Ovary (tissue), 9 donors: Measurements from ENCODE around the gene NAV2. TPM values are rescaled to one million over a fixed set of nuclear protein-coding genes. Genes with fewer than 3 reads are reported as not detected.

Source experiments
- DNase-seq, 5 donors: peaks; one replicate each; pipeline ENCODE4 v3.0.0-alpha.2; 2019 to 2020
- H3K27ac ChIP-seq, 2 donors: fragments of 200-600 bp; one replicate each; pipeline versions ENCODE4 v1.5.1 to v1.8.0; 2019 to 2022
- H3K27me3 ChIP-seq: fragments of 200-600 bp; one replicate; pipeline ENCODE4 v1.8.0; 2022
- H3K36me3 ChIP-seq: fragments of 200-600 bp; sonication (generic); one replicate; pipeline ENCODE4 v1.5.1; 2019
- H3K4me1 ChIP-seq: one replicate; pipeline ENCODE4 v1.8.1; 2013; ENCODE audit warnings: mild to moderate bottlenecking, moderate library complexity; ENCODE audit not compliant: insufficient read depth
- H3K4me3 ChIP-seq: fragments of 200-600 bp; sonication (generic); one replicate; pipeline ENCODE4 v1.5.1; 2017
- H3K9me3 ChIP-seq, 2 donors: fragments of 200-600 bp in 1 of 2; sonication (generic) in 1 of 2; one replicate each; pipeline versions ENCODE4 v1.5.1 to v1.8.1; 2013 to 2019; ENCODE audit warnings: mild to moderate bottlenecking in 1 of 2, moderate library complexity in 1 of 2
- CTCF ChIP-seq, 3 donors: fragments of 450-650 bp in 2 of 3; fragments of 200-600 bp in 1 of 3; IDR thresholded peaks; one replicate each; pipeline versions ENCODE4 v1.5.1 to v1.8.0; 2016 to 2022; ENCODE audit warnings: antibody characterized with exemption in 3 of 3, mild to moderate bottlenecking in 1 of 3
- EP300 ChIP-seq: sonication (generic); formaldehyde crosslinking; IDR thresholded peaks from one replicate; pipeline ENCODE4 v1.6.1; 2017; ENCODE audit warnings: antibody characterized with exemption
- POLR2A ChIP-seq: fragments of 450-650 bp; IDR thresholded peaks from one replicate; pipeline ENCODE4 v1.6.1; 2017; ENCODE audit warnings: antibody characterized with exemption, mild to moderate bottlenecking, moderate library complexity
- WGBS, 3 donors: extraction: QIAGEN DNeasy Blood & Tissue Kit in 1 of 3; methylation state at CpG; one replicate each; pipeline versions ENCODE4 v1.1.5 to v1.1.7; 2013 to 2017; 5-methylcytosine and 5-hydroxymethylcytosine counted together
- intact Hi-C, 4 donors: fragments of 100-400 bp; cut with DNase I; formaldehyde crosslinking; loops; one replicate each; pipeline versions ENCODE4 v1.11.0 to v1.15.1; 2022 to 2023
- polyA plus RNA-seq, 2 donors: library from polyadenylated mRNA; stranded (reverse); fragments of 200-250 nt in 1 of 2; fragments of 350-450 nt in 1 of 2; fragmentation: Illumina TruSeq in 1 of 2; extraction: RNeasy Lipid Tissue Mini Kit (QIAGEN cat#74804) in 1 of 2; gene quantifications; one replicate each; pipeline ENCODE4 v1.2.3, GENCODE V29; 2013 to 2014
- total RNA-seq, 7 donors: library from RNA; depleted of rRNA in 2 of 7; stranded (reverse); fragments of >200 nt in 2 of 7; fragmentation: NEBNext Ultra II Directional in 3 of 7; extraction: Animal tissue kit (Norgen Biotek cat#: 25700) in 3 of 7; gene quantifications; one replicate each; pipeline versions ENCODE4 v1.1.0 to v1.2.4, GENCODE V29; 2016 to 2023
- donor health status: DM: no; HTN: no; CAD: no; lungs with moderate emphysema.
- donor health status: DM: no; HTN: no; CAD: no.
- donor health status: Bipolar disorder and iron deficiency.
- donor health status: DM: yes; HTN: yes; CAD: no.
- donor health status: DM: no; HTN: no; CAD: no.
- donor health status: DM: yes; HTN: yes; CAD: no.

The NAV2 gene
- total and polyA plus RNA-seq, 9 donors = 2.9 to 14.1 (median 7.8) TPM

- no peaks in the 10 kb centered on the region for H3K27me3 ChIP-seq
- TF ChIP-seq EP300 (no peak), CTCF (IDR thresholded peaks at IDR 0.05) (no peak), POLR2A (no peak)
- H3K4me3 ChIP-seq = no peak overlapping the region
- no peak for DNase-seq
- intact Hi-C loops = loop anchor here in 1 of 4 donors (10.0 kb wide), 1 partner anchor 975 kb away; no protein-coding TSS in a partner anchor
- H3K9me3 ChIP-seq = no peaks in the 10 kb centered on the region
- no peak overlapping the region for H3K27ac ChIP-seq
- whole genome bisulfite sequencing, 3 donors = 100% methylated on average over 1 of the region's 1 CpG
- no peaks in the 10 kb centered on the region for H3K4me1 ChIP-seq
- H3K36me3 ChIP-seq = no peaks in the 10 kb centered on the region
Measured at GRCh38 chr11:19719960-19720359, 7.3 kb downstream of the NAV2 start.

- TF ChIP-seq POLR2A (no peak), CTCF (IDR thresholded peaks at IDR 0.05) (no peak), EP300 (no peak)
- no peaks in the 10 kb centered on the region for H3K27me3 ChIP-seq
- H3K36me3 ChIP-seq = no peaks in the 10 kb centered on the region
- intact Hi-C loops = loop anchor here in 1 of 4 donors (10.0 kb wide), 1 partner anchor 976 kb away; no protein-coding TSS in a partner anchor
- DNase-seq = no peak
- H3K27ac ChIP-seq = no peak overlapping the region
- no peaks in the 10 kb centered on the region for H3K9me3 ChIP-seq
- WGBS, 3 donors = 93 to 98% (median 96%) methylated on average over 2 of the region's 2 CpGs
- no peaks in the 10 kb centered on the region for H3K4me1 ChIP-seq
- H3K4me3 ChIP-seq = no peak overlapping the region
Measured at GRCh38 chr11:19721176-19721575, 8.5 kb downstream of the NAV2 start.

GRCh38 chr11:19722702-19723101 is 10.1 kb downstream of the NAV2 start:
- no peaks in the 10 kb centered on the region for H3K36me3 ChIP-seq
- WGBS, 3 donors = 71 to 73% (median 71%) methylated on average over 5 of the region's 5 CpGs
- intact Hi-C loops = loop anchor here in 1 of 4 donors (10.0 kb wide), 1 partner anchor 978 kb away; no protein-coding TSS in a partner anchor

GRCh38 chr11:19723572-19724342 is 11.1 kb downstream of the NAV2 start:
- Histone ChIP-seq H3K27me3 (no peaks in the 10 kb centered on the region), H3K4me1 (no peaks in the 10 kb centered on the region), H3K4me3 (no peak overlapping the region), H3K27ac (no peak overlapping the region), H3K9me3 (no peaks in the 10 kb centered on the region), H3K36me3 (no peaks in the 10 kb centered on the region)
- 53 to 67% (median 64%) methylated on average over 5 of the region's 5 CpGs for WGBS, 3 donors
- DNase-seq = no peak
- intact Hi-C loops = loop anchor here in 1 of 4 donors (10.0 kb wide), 1 partner anchor 979 kb away; no protein-coding TSS in a partner anchor
- TF ChIP-seq EP300 (no peak), CTCF (IDR thresholded peaks at IDR 0.05) (no peak), POLR2A (no peak)

More at GRCh38 chr11:19722702-19723101, 10.1 kb downstream of the NAV2 start:
- Histone ChIP-seq H3K9me3 (no peaks in the 10 kb centered on the region), H3K27me3 (no peaks in the 10 kb centered on the region), H3K4me3 (no peak overlapping the region), H3K4me1 (no peaks in the 10 kb centered on the region), H3K27ac (no peak overlapping the region)
- TF ChIP-seq CTCF (IDR thresholded peaks at IDR 0.05) (no peak), POLR2A (no peak), EP300 (no peak)
- no peak for DNase-seq
